PC-9 (cell line): Measurements from ENCODE around the gene RCAN1.

Source experiments
- EZH2 ChIP-seq: fragments of 200-600 bp; sonication (generic); IDR thresholded peaks from 2 replicates; pipeline ENCODE4 v1.8.0; 2017; ENCODE audit warnings: antibody characterized with exemption, low read depth
- TF ChIP-seq, protein P1 (sequence below): fragments of 200-600 bp; sonication (generic); conservative IDR thresholded peaks from 2 replicates; pipeline ENCODE4 v1.6.1; 2017; ENCODE audit warnings: mixed run types, antibody characterized with exemption, mild to moderate bottlenecking, moderate library complexity

DNA sequence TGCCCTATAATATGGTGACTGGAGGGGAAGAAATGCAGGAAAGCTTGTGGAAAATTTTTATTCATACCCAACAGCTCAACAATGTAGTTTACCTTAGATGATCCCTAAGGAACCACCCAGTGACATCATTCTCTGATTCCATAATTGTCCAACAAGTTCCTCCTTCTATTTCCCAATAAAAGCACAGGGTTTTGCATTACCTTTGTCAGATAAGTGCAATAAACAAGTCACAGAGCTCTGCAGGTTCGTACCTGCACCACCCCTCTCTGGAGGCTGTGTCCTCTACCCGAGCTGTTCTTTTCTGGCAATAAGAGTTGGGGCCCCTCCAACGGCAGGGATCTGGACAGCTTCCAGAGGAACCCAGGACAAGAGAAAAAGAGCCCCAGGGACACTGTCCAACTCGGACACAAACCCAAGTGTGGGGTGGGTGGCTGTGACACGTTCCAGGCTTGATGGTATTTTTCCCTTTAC, 38.8 kb downstream of the RCAN1 start:
- no peak for TF ChIP-seq EZH2
- TF ChIP-seq, protein P1, sequence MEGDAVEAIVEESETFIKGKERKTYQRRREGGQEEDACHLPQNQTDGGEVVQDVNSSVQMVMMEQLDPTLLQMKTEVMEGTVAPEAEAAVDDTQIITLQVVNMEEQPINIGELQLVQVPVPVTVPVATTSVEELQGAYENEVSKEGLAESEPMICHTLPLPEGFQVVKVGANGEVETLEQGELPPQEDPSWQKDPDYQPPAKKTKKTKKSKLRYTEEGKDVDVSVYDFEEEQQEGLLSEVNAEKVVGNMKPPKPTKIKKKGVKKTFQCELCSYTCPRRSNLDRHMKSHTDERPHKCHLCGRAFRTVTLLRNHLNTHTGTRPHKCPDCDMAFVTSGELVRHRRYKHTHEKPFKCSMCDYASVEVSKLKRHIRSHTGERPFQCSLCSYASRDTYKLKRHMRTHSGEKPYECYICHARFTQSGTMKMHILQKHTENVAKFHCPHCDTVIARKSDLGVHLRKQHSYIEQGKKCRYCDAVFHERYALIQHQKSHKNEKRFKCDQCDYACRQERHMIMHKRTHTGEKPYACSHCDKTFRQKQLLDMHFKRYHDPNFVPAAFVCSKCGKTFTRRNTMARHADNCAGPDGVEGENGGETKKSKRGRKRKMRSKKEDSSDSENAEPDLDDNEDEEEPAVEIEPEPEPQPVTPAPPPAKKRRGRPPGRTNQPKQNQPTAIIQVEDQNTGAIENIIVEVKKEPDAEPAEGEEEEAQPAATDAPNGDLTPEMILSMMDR, result no peak
